H9 (cell line): ENCODE data around the gene S100A2. TPM values are rescaled to one million over a fixed set of nuclear protein-coding genes. Genes with fewer than 3 reads are reported as not detected.

Source experiments
- DNase-seq: peaks from one replicate; pipeline ENCODE4 v3.0.0-alpha.2; 2017
- H2AFZ ChIP-seq: one replicate; pipeline ENCODE4 v1.6.1; 2013; ENCODE audit warnings: mild to moderate bottlenecking, low read length, control low read depth, moderate library complexity
- H2AK5ac ChIP-seq: 2 replicates; pipeline ENCODE4 v1.6.1; 2013; ENCODE audit warnings: low read length, control low read depth, mixed read lengths; ENCODE audit not compliant: insufficient read length
- H2BK120ac ChIP-seq: one replicate; pipeline ENCODE4 v1.6.1; 2013; ENCODE audit warnings: low read depth, mild to moderate bottlenecking, low read length, control low read depth, inconsistent platforms; ENCODE audit not compliant: poor library complexity, severe bottlenecking
- H2BK12ac ChIP-seq: 2 replicates; pipeline ENCODE4 v1.6.1; 2013; ENCODE audit warnings: low read length, control low read depth, mixed read lengths, low read depth; ENCODE audit not compliant: insufficient read length
- H2BK15ac ChIP-seq: 2 replicates; pipeline ENCODE4 v1.6.1; 2013; ENCODE audit warnings: low read depth, low read length, control low read depth
- H2BK20ac ChIP-seq: one replicate; pipeline ENCODE4 v1.6.1; 2013; ENCODE audit warnings: low read depth, mild to moderate bottlenecking, low read length, control low read depth, inconsistent platforms; ENCODE audit not compliant: poor library complexity, severe bottlenecking
- H2BK5ac ChIP-seq: 2 replicates; pipeline ENCODE4 v1.6.1; 2013; ENCODE audit warnings: low read length, control low read depth, mixed read lengths; ENCODE audit not compliant: insufficient read length
- H3K14ac ChIP-seq: 2 replicates; pipeline ENCODE4 v1.6.1; 2013; ENCODE audit warnings: low read length, control low read depth; ENCODE audit not compliant: insufficient read depth
- H3K18ac ChIP-seq: 2 replicates; pipeline ENCODE4 v1.6.1; 2013; ENCODE audit warnings: low read depth, mild to moderate bottlenecking, mixed read lengths, low read length, control low read depth; ENCODE audit not compliant: insufficient read length
- H3K23ac ChIP-seq: 2 replicates; pipeline ENCODE4 v1.6.1; 2013; ENCODE audit warnings: low read length, control low read depth, mixed read lengths, low read depth; ENCODE audit not compliant: insufficient read length
- H3K23me2 ChIP-seq: 2 replicates; pipeline ENCODE4 v1.6.1; 2013; ENCODE audit warnings: low read depth, mild to moderate bottlenecking, mixed read lengths, low read length, control low read depth; ENCODE audit not compliant: insufficient read length, poor library complexity, severe bottlenecking
- H3K27ac ChIP-seq: 2 replicates; pipeline ENCODE4 v1.5.1; 2013; ENCODE audit warnings: low read length, control low read depth, mixed read lengths, low read depth; ENCODE audit not compliant: insufficient read length
- H3K27me3 ChIP-seq: 2 replicates; pipeline ENCODE4 v1.6.1; 2013; ENCODE audit warnings: low read length, control low read depth, inconsistent platforms; ENCODE audit not compliant: insufficient read depth
- H3K4ac ChIP-seq: 2 replicates; pipeline ENCODE4 v1.6.1; 2013; ENCODE audit warnings: low read depth, mild to moderate bottlenecking, control low read depth, inconsistent platforms, low read length, moderate library complexity
- H3K4me1 ChIP-seq: 2 replicates; pipeline ENCODE4 v1.6.1; 2013; ENCODE audit warnings: low read length, control low read depth, inconsistent platforms; ENCODE audit not compliant: insufficient read depth
- H3K4me2 ChIP-seq: 2 replicates; pipeline ENCODE4 v1.6.1; 2013; ENCODE audit warnings: low read length, control low read depth, mixed read lengths; ENCODE audit not compliant: insufficient read length, insufficient read depth
- H3K56ac ChIP-seq: 2 replicates; pipeline ENCODE4 v1.6.1; 2013; ENCODE audit warnings: low read depth, mild to moderate bottlenecking, mixed read lengths, low read length, control low read depth; ENCODE audit not compliant: insufficient read length
- H3K79me1 ChIP-seq: 2 replicates; pipeline ENCODE4 v1.6.1; 2013; ENCODE audit warnings: low read depth, mild to moderate bottlenecking, moderate library complexity, low read length, control low read depth, inconsistent platforms; ENCODE audit not compliant: insufficient read depth, poor library complexity, severe bottlenecking
- H3K79me2 ChIP-seq: 2 replicates; pipeline ENCODE4 v1.6.1; 2013; ENCODE audit warnings: low read length, control low read depth, inconsistent platforms; ENCODE audit not compliant: insufficient read depth
- H3K9ac ChIP-seq: 2 replicates; pipeline ENCODE4 v1.6.1; 2013; ENCODE audit warnings: low read length, control low read depth, mixed read lengths; ENCODE audit not compliant: insufficient read length; ENCODE audit errors: extremely low read depth
- H3K9me3 ChIP-seq: one replicate; pipeline ENCODE4 v1.6.1; 2013; ENCODE audit warnings: low read depth, low read length, inconsistent platforms; ENCODE audit not compliant: control insufficient read depth
- H3T11ph ChIP-seq: one replicate; pipeline ENCODE4 v1.6.1; 2013; ENCODE audit warnings: mild to moderate bottlenecking, low read length, control low read depth, inconsistent platforms
- H4K20me1 ChIP-seq: one replicate; pipeline ENCODE4 v1.6.1; 2013; ENCODE audit not compliant: control insufficient read depth, insufficient read length, insufficient read depth
- H4K5ac ChIP-seq: 2 replicates; pipeline ENCODE4 v1.6.1; 2013; ENCODE audit warnings: low read depth, mild to moderate bottlenecking, mixed read lengths, low read length, control low read depth; ENCODE audit not compliant: insufficient read length
- H4K8ac ChIP-seq: replicated peaks from 2 replicates; pipeline ENCODE4 v1.6.1; 2013; ENCODE audit warnings: low read length, control low read depth, mixed read lengths, low read depth; ENCODE audit not compliant: insufficient read length
- H4K91ac ChIP-seq: 2 replicates; pipeline ENCODE4 v1.6.1; 2013; ENCODE audit warnings: low read depth, mild to moderate bottlenecking, moderate library complexity, mixed read lengths, low read length, control low read depth; ENCODE audit not compliant: insufficient read length
- H3K27ac Mint-ChIP-seq, 3 experiments: 2 replicates in 2 of 3; 3 replicates in 1 of 3; pipeline ENCODE4 v1.8.0; 2020 to 2021; ENCODE audit warnings: mixed read lengths in 3 of 3, mild to moderate bottlenecking in 1 of 3, moderate library complexity in 1 of 3
- H3K27me3 Mint-ChIP-seq: 2 replicates; pipeline ENCODE4 v1.8.0; 2021; ENCODE audit warnings: low read depth, mild to moderate bottlenecking, moderate library complexity, mixed read lengths
- H3K36me3 Mint-ChIP-seq, 3 experiments: 2 replicates in 2 of 3; 3 replicates in 1 of 3; pipeline ENCODE4 v1.8.0; 2020 to 2021; ENCODE audit warnings: low read depth in 3 of 3, mixed read lengths in 3 of 3; ENCODE audit not compliant: insufficient read depth in 1 of 3
- H3K4me1 Mint-ChIP-seq, 2 experiments: 2 replicates each; pipeline ENCODE4 v1.8.0; 2020; ENCODE audit warnings: mixed read lengths in 2 of 2
- H3K4me3 Mint-ChIP-seq, 2 experiments: 2 replicates in 1 of 2; 3 replicates in 1 of 2; pipeline ENCODE4 v1.8.0; 2020 to 2021; ENCODE audit warnings: mild to moderate bottlenecking in 2 of 2, mixed read lengths in 2 of 2, moderate library complexity in 1 of 2
- H3K9me3 Mint-ChIP-seq, 2 experiments: 2 replicates in 1 of 2; 3 replicates in 1 of 2; pipeline ENCODE4 v1.8.0; 2020; ENCODE audit warnings: mild to moderate bottlenecking in 2 of 2, mixed read lengths in 2 of 2, moderate library complexity in 1 of 2
- CTCF ChIP-seq: fragments of 200-600 bp; sonication (generic); conservative IDR thresholded peaks from 3 replicates; pipeline ENCODE4 v1.8.0; 2021; ENCODE audit warnings: antibody characterized with exemption, mild to moderate bottlenecking
- total RNA-seq: library from RNA; stranded (reverse); gene quantifications from 2 replicates; pipeline ENCODE4 v1.2.1, GENCODE V29; 2021

Gene S100A2
- total RNA-seq, 1 experiment from 2014 or later, result 0.57 TPM

GRCh38 chr1:153578490-153578889 lies 12.8 kb upstream of the S100A2 start:
- no peaks in the 10 kb centered on the region for H3K27me3 ChIP-seq
- H2BK12ac ChIP-seq, result no peak overlapping the region
- no peak overlapping the region for H4K8ac ChIP-seq
- H3K9me3 Mint-ChIP-seq, result peaks cover 12 to 15% of the 10 kb centered on the region in 2 experiments; a peak in 4 of 5 replicates
- no peaks in the 10 kb centered on the region for H3K23me2 ChIP-seq
- no peaks in the 10 kb centered on the region for H3K27me3 Mint-ChIP-seq
- no peak overlapping the region for H3K9ac ChIP-seq
- no peak overlapping the region for H3K27ac Mint-ChIP-seq
- peaks cover 0 to 6% (median 0%) of the 10 kb centered on the region in 3 experiments; a peak in 2 of 7 replicates for H3K36me3 Mint-ChIP-seq
- no peak for DNase-seq
- H3K14ac ChIP-seq, result no peak overlapping the region
- no peak overlapping the region for H4K91ac ChIP-seq
- no peak overlapping the region for H2BK20ac ChIP-seq
- no peak overlapping the region for H3K23ac ChIP-seq
- no peaks in the 10 kb centered on the region for H3K4me1 ChIP-seq
- peaks cover 17 to 22% of the 10 kb centered on the region in 2 experiments for H3K4me1 Mint-ChIP-seq
- no peak overlapping the region for H3K4me2 ChIP-seq
- H3K79me1 ChIP-seq, result no peaks in the 10 kb centered on the region
- no peak overlapping the region for H3K27ac ChIP-seq
- H2AK5ac ChIP-seq, result no peak overlapping the region
- H4K20me1 ChIP-seq, result no peaks in the 10 kb centered on the region
- H3T11ph ChIP-seq, result no peak overlapping the region
- H2BK120ac ChIP-seq, result no peak overlapping the region
- no peak overlapping the region for H4K5ac ChIP-seq
- H2BK15ac ChIP-seq, result no peak overlapping the region
- H2AFZ ChIP-seq, result no peak overlapping the region
- H3K56ac ChIP-seq, result no peak overlapping the region
- H3K9me3 ChIP-seq, result no peaks in the 10 kb centered on the region
- H3K4me3 Mint-ChIP-seq, result no peak overlapping the region
- no peak overlapping the region for H3K18ac ChIP-seq
- no peak for TF ChIP-seq CTCF
- no peak overlapping the region for H2BK5ac ChIP-seq
- H3K79me2 ChIP-seq, result no peaks in the 10 kb centered on the region
- no peak overlapping the region for H3K4ac ChIP-seq
